OCI-LY7 (cell line): ENCODE results near the gene DMRTC2. TPM values are rescaled to one million over a fixed set of nuclear protein-coding genes. Genes with fewer than 3 reads are reported as not detected.

Source experiments
- BruUV-seq: library from RNA; stranded (reverse); fragments of 400-500 nt; replicated peaks from 2 replicates; lab custom pipeline; 2021; lab: Mats Ljungman, UMichigan
- CTCF ChIA-PET: fragments of 300-600 bp; sonication (Branson Sonifier 250); formaldehyde crosslinking; loops from one replicate; lab custom pipeline; 2022; ENCODE audit warnings: antibody characterized with exemption; ENCODE audit not compliant: unreplicated experiment; lab: Charles Lee
- POLR2A ChIA-PET: fragments of 300-600 bp; sonication (Branson Sonifier 250); formaldehyde crosslinking; loops from one replicate; lab custom pipeline; 2022; ENCODE audit warnings: antibody characterized with exemption; lab: Charles Lee
- DNase-seq: peaks from one replicate; pipeline ENCODE4 v3.0.0-alpha.2; 2015; ENCODE audit warnings: low spot score
- H2AFZ ChIP-seq: fragments of 200-600 bp; sonication (generic), shearing (Covaris generic); 2 replicates; pipeline ENCODE4 v1.6.1; 2014; ENCODE audit warnings: mild to moderate bottlenecking, antibody characterized with exemption, low read length, moderate library complexity
- H3K27ac ChIP-seq: fragments of 200-600 bp; sonication (generic); 2 replicates; pipeline ENCODE4 v1.5.1; 2014; ENCODE audit warnings: mixed run types, low read depth, mild to moderate bottlenecking, moderate library complexity, low read length, inconsistent platforms; ENCODE audit not compliant: poor library complexity, severe bottlenecking
- H3K36me3 ChIP-seq: fragments of 200-600 bp; sonication (generic); 2 replicates; pipeline ENCODE4 v1.6.1; 2014; ENCODE audit warnings: mild to moderate bottlenecking, antibody characterized with exemption, low read length, moderate library complexity, mixed read lengths; ENCODE audit not compliant: insufficient read depth
- H3K4me1 ChIP-seq: fragments of 200-600 bp; sonication (generic); 2 replicates; pipeline ENCODE4 v1.5.1; 2014; ENCODE audit warnings: mild to moderate bottlenecking, low read length; ENCODE audit not compliant: insufficient read depth, poor library complexity, severe bottlenecking
- H3K4me2 ChIP-seq: fragments of 200-600 bp; sonication (generic); 2 replicates; pipeline ENCODE4 v1.6.1; 2014; ENCODE audit warnings: mild to moderate bottlenecking, low read length
- H3K4me3 ChIP-seq: fragments of 200-600 bp; sonication (generic); 2 replicates; pipeline ENCODE4 v1.5.1; 2014; ENCODE audit warnings: mild to moderate bottlenecking, low read depth, low read length; ENCODE audit not compliant: poor library complexity, severe bottlenecking
- H3K79me2 ChIP-seq: fragments of 200-600 bp; sonication (generic); 2 replicates; pipeline ENCODE4 v1.6.1; 2016; ENCODE audit warnings: low read depth, mild to moderate bottlenecking, low read length, moderate library complexity, mixed read lengths; ENCODE audit not compliant: insufficient read depth
- H3K9me2 ChIP-seq: fragments of 200-600 bp; sonication (generic); 2 replicates; pipeline ENCODE4 v1.6.1; 2016; ENCODE audit warnings: mild to moderate bottlenecking, low read length, mixed read lengths; ENCODE audit not compliant: insufficient read depth
- H3K9me3 ChIP-seq: fragments of 200-600 bp; sonication (generic); 2 replicates; pipeline ENCODE4 v1.6.1; 2014; ENCODE audit warnings: mild to moderate bottlenecking, mixed run types, low read length, mixed read lengths
- H4K20me1 ChIP-seq: fragments of 200-600 bp; sonication (generic); 2 replicates; pipeline ENCODE4 v1.6.1; 2014; ENCODE audit warnings: mild to moderate bottlenecking, antibody characterized with exemption, low read length, moderate library complexity, mixed read lengths; ENCODE audit not compliant: insufficient read depth
- CTCF ChIP-seq: fragments of 200-600 bp; sonication (generic); conservative IDR thresholded peaks from 2 replicates; pipeline ENCODE4 v1.5.1; 2014; ENCODE audit warnings: mild to moderate bottlenecking, antibody characterized with exemption, low read length, moderate library complexity, mixed read lengths
- EZH2phosphoT487 ChIP-seq: fragments of 200-600 bp; sonication (generic); IDR thresholded peaks from 2 replicates; pipeline ENCODE4 v1.6.1; 2018; ENCODE audit warnings: low read depth, borderline replicate concordance, mild to moderate bottlenecking, mixed run types, antibody characterized with exemption, low read length, moderate library complexity, mixed read lengths
- intact Hi-C: fragments of 100-400 bp; cut with micrococcal nuclease; formaldehyde crosslinking; loops from one replicate; pipeline ENCODE4 v1.10.0; 2022; ENCODE audit not compliant: unreplicated experiment
- total RNA-seq, 2 experiments: library from RNA; depleted of rRNA in 1 of 2; stranded (reverse); fragments of >200 nt in 1 of 2; shearing (Covaris generic) in 1 of 2; gene quantifications; 2 replicates each; pipeline ENCODE4 v1.2.3, GENCODE V29; 2014 to 2022

The DMRTC2 gene
- total RNA-seq, 2 experiments from 2014 or later, result not detected

GRCh38 chr19:41879080-41879479 lies 34.2 kb downstream of the DMRTC2 start:
- Histone ChIP-seq H3K79me2 (peaks cover 32% of the 10 kb centered on the region), H3K36me3 (peaks cover 54% of the 10 kb centered on the region), H3K4me3 (peak overlapping the region; percentile 93), H3K4me1 (peaks cover 61% of the 10 kb centered on the region), H4K20me1 (no peaks in the 10 kb centered on the region), H3K9me2 (no peaks in the 10 kb centered on the region), H3K4me2 (peak overlapping the region; percentile 99), H2AFZ (no peak overlapping the region), H3K9me3 (no peaks in the 10 kb centered on the region), H3K27ac (peak overlapping the region; percentile 100)
- DNase-seq, result no peak
- no TSS peak for BruUV-seq
- intact Hi-C loops, result no loop called here
- TF ChIP-seq EZH2phosphoT487 (no peak), CTCF (no peak)
- POLR2A ChIA-PET, result no interaction called here
- CTCF ChIA-PET, result no interaction called here

GRCh38 chr19:41879670-41880328 lies 35.0 kb downstream of the DMRTC2 start:
- CTCF ChIA-PET, result no interaction called here
- H3K4me1 ChIP-seq, result peaks cover 54% of the 10 kb centered on the region
- H3K79me2 ChIP-seq, result peaks cover 37% of the 10 kb centered on the region
- TF ChIP-seq EZH2phosphoT487 (no peak), CTCF (no peak)
- H3K4me2 ChIP-seq, result peak overlapping the region; percentile 99
- no peaks in the 10 kb centered on the region for H3K9me3 ChIP-seq
- no TSS peak for BruUV-seq
- peaks cover 55% of the 10 kb centered on the region for H3K36me3 ChIP-seq
- POLR2A ChIA-PET, result interaction anchor here (0.6 kb wide), 1 partner anchor 66 kb away, joined by 7 read pairs; no protein-coding TSS in a partner anchor
- H2AFZ ChIP-seq, result no peak overlapping the region
- no peaks in the 10 kb centered on the region for H3K9me2 ChIP-seq
- intact Hi-C loops, result no loop called here
- DNase-seq, result no peak
- no peaks in the 10 kb centered on the region for H4K20me1 ChIP-seq
- peak overlapping the region; percentile 93 for H3K4me3 ChIP-seq
- H3K27ac ChIP-seq, result peak overlapping the region; percentile 100

DNA sequence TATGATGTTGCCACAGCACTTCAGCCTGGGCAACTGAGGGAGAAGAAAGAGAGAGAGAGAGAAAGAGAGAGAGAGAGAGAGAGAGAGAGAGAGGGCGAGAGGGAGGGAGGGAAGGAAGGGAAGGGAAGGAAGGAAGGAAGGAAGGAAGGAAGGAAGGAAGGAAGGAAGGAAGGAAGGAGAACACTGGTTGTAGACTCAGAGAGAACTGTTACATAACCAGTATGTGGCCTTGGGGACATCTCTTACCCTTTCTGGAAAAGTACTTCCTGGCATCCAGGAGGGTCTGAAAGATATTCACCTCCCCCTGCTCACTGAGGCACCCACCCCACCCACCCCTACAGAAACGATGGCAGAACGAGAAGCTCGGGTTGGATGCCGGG lies 35.5 kb downstream of the DMRTC2 start:
- peak overlapping the region; percentile 100 for H3K27ac ChIP-seq
- BruUV-seq, result no TSS peak
- H3K4me2 ChIP-seq, result peak overlapping the region; percentile 99
- DNase-seq, result no peak
- H3K9me3 ChIP-seq, result no peaks in the 10 kb centered on the region
- CTCF ChIA-PET, result no interaction called here
- no peak for TF ChIP-seq CTCF
- TF ChIP-seq EZH2phosphoT487, result no peak
- H3K36me3 ChIP-seq, result peaks cover 58% of the 10 kb centered on the region
- POLR2A ChIA-PET, result interaction anchor here (0.6 kb wide), 1 partner anchor 66 kb away, joined by 7 read pairs; no protein-coding TSS in a partner anchor
- no peaks in the 10 kb centered on the region for H4K20me1 ChIP-seq
- H3K4me1 ChIP-seq, result peaks cover 52% of the 10 kb centered on the region
- peak overlapping the region; percentile 93 for H3K4me3 ChIP-seq
- H2AFZ ChIP-seq, result no peak overlapping the region
- intact Hi-C loops, result no loop called here
- H3K9me2 ChIP-seq, result no peaks in the 10 kb centered on the region
- H3K79me2 ChIP-seq, result peaks cover 43% of the 10 kb centered on the region
